GM18867 (cell line): ENCODE data around the gene HERC4.
A peak's percentile ranks its signal among the peaks of the same experiment; 100 is the strongest.
"Not testable (repeated sequence)": the region's sequence is repeated elsewhere in the genome, so short reads cannot be mapped to it uniquely, and the experiment has no call there.

Source experiments
- ATAC-seq: cut with Tn5 transposase; IDR thresholded peaks from one replicate; pipeline ENCODE4 v1.9.1; 2021; ENCODE audit warnings: mild to moderate bottlenecking, moderate library complexity; ENCODE audit not compliant: unreplicated experiment

Gene HERC4

GRCh38 chr10:67884842-67885670 lies 190.0 kb downstream of the HERC4 start:
- peak; percentile 68 for ATAC-seq

- ATAC-seq = peak; percentile 83
These were observed 190.7 kb downstream of the HERC4 start, which contains the start of gene SIRT1 for GRCh38 chr10:67884313-67884841. Gene SIRT1, plus strand, starts transcription at chr10:67884656. Its CDS starts 66 bp downstream, at chr10:67884722.

- no peak for ATAC-seq
These were observed 191.3 kb downstream of the HERC4 start for GRCh38 chr10:67883710-67884312.

GRCh38 chr10:67878133-67878532 lies 196.9 kb downstream of the HERC4 start:
- no peak for ATAC-seq

- ATAC-seq = not testable (repeated sequence)
These were observed 197.7 kb downstream of the HERC4 start for GRCh38 chr10:67877421-67877820.

GRCh38 chr10:67875340-67876238 lies 199.5 kb downstream of the HERC4 start:
- no peak for ATAC-seq
